Body of pancreas (tissue), 4 donors: ENCODE data around the gene ST3GAL6. TPM values are rescaled to one million over a fixed set of nuclear protein-coding genes. Genes with fewer than 3 reads are reported as not detected.
A peak's percentile ranks its signal among the peaks of the same experiment; 100 is the strongest.

ENCODE experiments used
- ATAC-seq: fragments of 150-250 bp; one replicate; pipeline ENCODE4 v1.9.1; 2016
- DNase-seq, 4 donors: peaks; one replicate each; pipeline ENCODE4 v3.0.0-alpha.2; 2019
- H3K27ac ChIP-seq, 4 donors: fragments of 200-600 bp; sonication (generic); 1 replicate in 3 of 4; 2 replicates in 1 of 4; pipeline versions ENCODE4 v1.5.1 to v1.6.1; 2016 to 2019; ENCODE audit warnings: mild to moderate bottlenecking in 1 of 4, mixed read lengths in 1 of 4, moderate library complexity in 1 of 4
- H3K27me3 ChIP-seq, 2 donors: fragments of 200-600 bp; sonication (generic); one replicate each; pipeline ENCODE4 v1.6.0; 2016; ENCODE audit warnings: mild to moderate bottlenecking in 1 of 2
- H3K36me3 ChIP-seq, 2 donors: fragments of 200-600 bp; sonication (generic); replicated peaks in 1 of 2; 2 replicates each; pipeline ENCODE4 v1.5.1; 2016; ENCODE audit warnings: low read depth in 2 of 2; ENCODE audit not compliant: insufficient read depth in 1 of 2
- H3K4me1 ChIP-seq: fragments of 200-600 bp; sonication (generic); one replicate; pipeline ENCODE4 v1.6.0; 2016
- H3K4me3 ChIP-seq, 2 donors: fragments of 200-600 bp; sonication (generic); 1 replicate in 1 of 2; 2 replicates in 1 of 2; pipeline ENCODE4 v1.5.1; 2016 to 2019
- H3K9me3 ChIP-seq, 3 donors: fragments of 200-600 bp; sonication (generic); 1 replicate in 2 of 3; 2 replicates in 1 of 3; pipeline ENCODE4 v1.5.1; 2016
- POLR2A ChIP-seq, 3 donors: fragments of 450-650 bp; IDR thresholded peaks; one replicate each; pipeline ENCODE4 v1.6.1; 2016; ENCODE audit warnings: antibody characterized with exemption in 3 of 3, mild to moderate bottlenecking in 2 of 3
- WGBS, 2 donors: methylation state at CpG; one replicate each; pipeline ENCODE4 v1.1.5; 2017; 5-methylcytosine and 5-hydroxymethylcytosine counted together
- intact Hi-C: fragments of 100-400 bp; cut with DNase I; formaldehyde crosslinking; loops from one replicate; pipeline ENCODE4 v1.15.1; 2023
- total RNA-seq, 2 donors: library from RNA; depleted of rRNA; stranded (reverse); fragments of >200 nt; gene quantifications; one replicate each; pipeline ENCODE4 v1.1.0, GENCODE V29; 2016
- TF ChIP-seq, protein P1 (sequence below), 7 experiments: fragments of 450-650 bp in 4 of 7; fragments of 200-600 bp in 3 of 7; sonication (generic) in 3 of 7; IDR thresholded peaks; one replicate each; pipeline ENCODE4 v1.5.1; 2016 to 2019; ENCODE audit warnings: antibody characterized with exemption in 7 of 7

The ST3GAL6 gene, protein sequence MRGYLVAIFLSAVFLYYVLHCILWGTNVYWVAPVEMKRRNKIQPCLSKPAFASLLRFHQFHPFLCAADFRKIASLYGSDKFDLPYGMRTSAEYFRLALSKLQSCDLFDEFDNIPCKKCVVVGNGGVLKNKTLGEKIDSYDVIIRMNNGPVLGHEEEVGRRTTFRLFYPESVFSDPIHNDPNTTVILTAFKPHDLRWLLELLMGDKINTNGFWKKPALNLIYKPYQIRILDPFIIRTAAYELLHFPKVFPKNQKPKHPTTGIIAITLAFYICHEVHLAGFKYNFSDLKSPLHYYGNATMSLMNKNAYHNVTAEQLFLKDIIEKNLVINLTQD
- total RNA-seq = 10 to 100 TPM in 1 of 2 donors, 1 to 10 TPM in 1; 8.0 to 35.3 TPM

GRCh38 chr3:98763076-98763475 is at the start of gene ST3GAL6:
TSS of gene ST3GAL6 (plus strand) at chr3:98763340. CDS start at chr3:98768441, 5,101 bp downstream.
- no peaks in the 10 kb centered on the region for H3K36me3 ChIP-seq
- peaks cover 17% of the 10 kb centered on the region for H3K4me1 ChIP-seq
- WGBS, 2 donors = 29 to 42% methylated on average over 1 of the region's 1 CpG
- no peaks in the 10 kb centered on the region for H3K9me3 ChIP-seq
- ATAC-seq (peak; percentile 50), DNase-seq (peak in 3 of 4 donors; percentile 19 to 69 (median 25))
- H3K27me3 ChIP-seq = no peaks in the 10 kb centered on the region
- H3K27ac ChIP-seq = peak within 1 kb of the TSS in 1 of 4 donors; percentile 63
- intact Hi-C loops = no loop called here
- H3K4me3 ChIP-seq = no peak within 1 kb of the TSS
- TF ChIP-seq, protein P1, sequence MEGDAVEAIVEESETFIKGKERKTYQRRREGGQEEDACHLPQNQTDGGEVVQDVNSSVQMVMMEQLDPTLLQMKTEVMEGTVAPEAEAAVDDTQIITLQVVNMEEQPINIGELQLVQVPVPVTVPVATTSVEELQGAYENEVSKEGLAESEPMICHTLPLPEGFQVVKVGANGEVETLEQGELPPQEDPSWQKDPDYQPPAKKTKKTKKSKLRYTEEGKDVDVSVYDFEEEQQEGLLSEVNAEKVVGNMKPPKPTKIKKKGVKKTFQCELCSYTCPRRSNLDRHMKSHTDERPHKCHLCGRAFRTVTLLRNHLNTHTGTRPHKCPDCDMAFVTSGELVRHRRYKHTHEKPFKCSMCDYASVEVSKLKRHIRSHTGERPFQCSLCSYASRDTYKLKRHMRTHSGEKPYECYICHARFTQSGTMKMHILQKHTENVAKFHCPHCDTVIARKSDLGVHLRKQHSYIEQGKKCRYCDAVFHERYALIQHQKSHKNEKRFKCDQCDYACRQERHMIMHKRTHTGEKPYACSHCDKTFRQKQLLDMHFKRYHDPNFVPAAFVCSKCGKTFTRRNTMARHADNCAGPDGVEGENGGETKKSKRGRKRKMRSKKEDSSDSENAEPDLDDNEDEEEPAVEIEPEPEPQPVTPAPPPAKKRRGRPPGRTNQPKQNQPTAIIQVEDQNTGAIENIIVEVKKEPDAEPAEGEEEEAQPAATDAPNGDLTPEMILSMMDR (IDR thresholded peaks at IDR 0.05) = no peak
- peak in 1 of 3 donors; percentile 35 for TF ChIP-seq POLR2A (IDR thresholded peaks at IDR 0.05)

DNA sequence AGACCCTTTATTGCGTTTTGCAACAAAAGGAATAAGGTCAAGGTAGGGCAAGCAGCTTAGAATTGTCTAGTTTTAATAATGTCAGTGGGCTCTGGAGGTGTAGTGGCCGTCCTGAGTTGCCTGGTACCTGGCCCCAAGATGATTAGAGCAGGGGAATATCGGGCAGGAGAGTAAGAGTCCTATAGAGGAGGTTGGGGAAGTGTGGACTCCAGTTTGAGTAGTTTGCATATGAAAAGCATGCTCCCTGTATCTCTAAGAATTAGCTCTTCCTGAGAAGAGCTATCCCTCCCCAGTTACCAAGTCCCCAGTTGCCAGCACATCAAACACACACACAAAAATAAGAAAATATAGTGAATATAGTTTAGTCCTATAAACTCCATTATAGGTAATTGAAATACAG is 49.2 kb upstream of the ST3GAL6 start:
- H3K36me3 ChIP-seq = no peaks in the 10 kb centered on the region
- ATAC-seq (no peak), DNase-seq (no peak)
- H3K4me1 ChIP-seq = peaks cover 10% of the 10 kb centered on the region
- TF ChIP-seq, protein P1 (IDR thresholded peaks at IDR 0.05) = no peak
- no peak for TF ChIP-seq POLR2A (IDR thresholded peaks at IDR 0.05)
- H3K9me3 ChIP-seq = no peaks in the 10 kb centered on the region
- H3K27me3 ChIP-seq = no peaks in the 10 kb centered on the region
- intact Hi-C loops = no loop called here
- no peak overlapping the region for H3K27ac ChIP-seq
- H3K4me3 ChIP-seq = no peak overlapping the region
- WGBS, 2 donors = 50 to 59% methylated on average over 3 of the region's 3 CpGs

GRCh38 chr3:98717584-98717983 is 45.6 kb upstream of the ST3GAL6 start:
- intact Hi-C loops = no loop called here
- DNase-seq (no peak), ATAC-seq (no peak)
- H3K27ac ChIP-seq = no peak overlapping the region
- no peak overlapping the region for H3K4me3 ChIP-seq
- WGBS, 2 donors = 28 to 37% methylated on average over 2 of the region's 2 CpGs
- H3K9me3 ChIP-seq = no peaks in the 10 kb centered on the region
- H3K4me1 ChIP-seq = no peaks in the 10 kb centered on the region
- H3K27me3 ChIP-seq = no peaks in the 10 kb centered on the region
- TF ChIP-seq, protein P1 (IDR thresholded peaks at IDR 0.05) = no peak
- no peak for TF ChIP-seq POLR2A (IDR thresholded peaks at IDR 0.05)
- no peaks in the 10 kb centered on the region for H3K36me3 ChIP-seq

- ATAC-seq (no peak), DNase-seq (no peak)
- WGBS, 2 donors = 33 to 48% methylated on average over 1 of the region's 1 CpG
- Histone ChIP-seq H3K36me3 (no peaks in the 10 kb centered on the region), H3K4me1 (no peaks in the 10 kb centered on the region), H3K27ac (no peak overlapping the region), H3K4me3 (no peak overlapping the region), H3K9me3 (no peaks in the 10 kb centered on the region), H3K27me3 (no peaks in the 10 kb centered on the region)
- TF ChIP-seq, protein P1 (IDR thresholded peaks at IDR 0.05) = no peak
- no peak for TF ChIP-seq POLR2A (IDR thresholded peaks at IDR 0.05)
- intact Hi-C loops = no loop called here
Observed at GRCh38 chr3:98718730-98719129, 44.4 kb upstream of the ST3GAL6 start.

- no peak overlapping the region for H3K27ac ChIP-seq
- intact Hi-C loops = no loop called here
- ATAC-seq (no peak), DNase-seq (no peak)
- no peak for TF ChIP-seq POLR2A (IDR thresholded peaks at IDR 0.05)
- TF ChIP-seq, protein P1 (IDR thresholded peaks at IDR 0.05) = no peak
- H3K4me1 ChIP-seq = no peaks in the 10 kb centered on the region
- WGBS, 2 donors = 80 to 88% methylated on average over 1 of the region's 1 CpG
- H3K4me3 ChIP-seq = no peak overlapping the region
- H3K27me3 ChIP-seq = no peaks in the 10 kb centered on the region
- H3K9me3 ChIP-seq = no peaks in the 10 kb centered on the region
- no peaks in the 10 kb centered on the region for H3K36me3 ChIP-seq
Observed at GRCh38 chr3:98721776-98722175, 41.4 kb upstream of the ST3GAL6 start.
